Large intestine (tissue), 3 donors: ENCODE data around the gene ASPM. TPM values are rescaled to one million over a fixed set of nuclear protein-coding genes. Genes with fewer than 3 reads are reported as not detected.
"Not testable (repeated sequence)": the region's sequence is repeated elsewhere in the genome, so short reads cannot be mapped to it uniquely, and the experiment has no call there.

Experiments
- DNase-seq, 2 donors: peaks; one replicate each; pipeline versions ENCODE4 v3.0.0 to v3.0.0-alpha.2; 2013
- H3K27ac ChIP-seq: one replicate; pipeline ENCODE4 v1.5.1; 2013; ENCODE audit warnings: low read length
- H3K27me3 ChIP-seq: 2 replicates; pipeline ENCODE4 v1.6.1; 2013; ENCODE audit warnings: low read length; ENCODE audit not compliant: control insufficient read depth, insufficient read depth
- H3K36me3 ChIP-seq: 2 replicates; pipeline ENCODE4 v1.6.1; 2013; ENCODE audit warnings: low read length; ENCODE audit not compliant: control insufficient read depth, insufficient read depth
- H3K4me1 ChIP-seq: one replicate; pipeline ENCODE4 v1.6.1; 2013; ENCODE audit warnings: low read length; ENCODE audit not compliant: control insufficient read depth, insufficient read depth
- H3K4me3 ChIP-seq: one replicate; pipeline ENCODE4 v1.5.1; 2013; ENCODE audit warnings: low read length
- H3K9me3 ChIP-seq: one replicate; pipeline ENCODE4 v1.6.1; 2013; ENCODE audit warnings: mild to moderate bottlenecking, low read depth, low read length, moderate library complexity; ENCODE audit not compliant: control insufficient read depth
- WGBS: methylation state at CpG from one replicate; pipeline ENCODE4 v1.1.5; 2013; ENCODE audit warnings: low lambda C conversion rate; ENCODE audit not compliant: insufficient coverage; 5-methylcytosine and 5-hydroxymethylcytosine counted together
- polyA plus RNA-seq: library from polyadenylated mRNA; unstranded; fragments of 120-200 nt; gene quantifications from one replicate; pipeline ENCODE4 v1.2.1, GENCODE V29; 2013

The ASPM gene
- polyA plus RNA-seq, 1 donor, result 10.0 TPM

- no peak for DNase-seq
- H3K4me3 ChIP-seq, result no peak overlapping the region
- H3K27me3 ChIP-seq, result no peaks in the 10 kb centered on the region
- no peaks in the 10 kb centered on the region for H3K9me3 ChIP-seq
- H3K36me3 ChIP-seq, result no peaks in the 10 kb centered on the region
- H3K27ac ChIP-seq, result no peak overlapping the region
- H3K4me1 ChIP-seq, result no peaks in the 10 kb centered on the region
Observed at GRCh38 chr1:197049100-197049499, 97.4 kb downstream of the ASPM start.

- Histone ChIP-seq H3K4me1 (no peaks in the 10 kb centered on the region), H3K27ac (no peak overlapping the region), H3K27me3 (no peaks in the 10 kb centered on the region), H3K9me3 (no peaks in the 10 kb centered on the region), H3K36me3 (no peaks in the 10 kb centered on the region), H3K4me3 (no peak overlapping the region)
- 50% methylated on average over 1 of the region's 4 CpGs for WGBS
- no peak for DNase-seq
Observed at GRCh38 chr1:197042676-197043341, 103.7 kb downstream of the ASPM start.

- no peak for DNase-seq
- no peak overlapping the region for H3K27ac ChIP-seq
- H3K27me3 ChIP-seq, result no peaks in the 10 kb centered on the region
- WGBS, result 81% methylated on average over 5 of the region's 7 CpGs
- H3K9me3 ChIP-seq, result no peaks in the 10 kb centered on the region
- no peak overlapping the region for H3K4me3 ChIP-seq
- H3K36me3 ChIP-seq, result no peaks in the 10 kb centered on the region
- no peaks in the 10 kb centered on the region for H3K4me1 ChIP-seq
Observed at GRCh38 chr1:197041486-197042353, 104.7 kb downstream of the ASPM start.

GRCh38 chr1:197036861-197037260 lies 109.6 kb downstream of the ASPM start:
- 100% methylated on average over 1 of the region's 3 CpGs for WGBS
- no peak overlapping the region for H3K4me3 ChIP-seq

DNA sequence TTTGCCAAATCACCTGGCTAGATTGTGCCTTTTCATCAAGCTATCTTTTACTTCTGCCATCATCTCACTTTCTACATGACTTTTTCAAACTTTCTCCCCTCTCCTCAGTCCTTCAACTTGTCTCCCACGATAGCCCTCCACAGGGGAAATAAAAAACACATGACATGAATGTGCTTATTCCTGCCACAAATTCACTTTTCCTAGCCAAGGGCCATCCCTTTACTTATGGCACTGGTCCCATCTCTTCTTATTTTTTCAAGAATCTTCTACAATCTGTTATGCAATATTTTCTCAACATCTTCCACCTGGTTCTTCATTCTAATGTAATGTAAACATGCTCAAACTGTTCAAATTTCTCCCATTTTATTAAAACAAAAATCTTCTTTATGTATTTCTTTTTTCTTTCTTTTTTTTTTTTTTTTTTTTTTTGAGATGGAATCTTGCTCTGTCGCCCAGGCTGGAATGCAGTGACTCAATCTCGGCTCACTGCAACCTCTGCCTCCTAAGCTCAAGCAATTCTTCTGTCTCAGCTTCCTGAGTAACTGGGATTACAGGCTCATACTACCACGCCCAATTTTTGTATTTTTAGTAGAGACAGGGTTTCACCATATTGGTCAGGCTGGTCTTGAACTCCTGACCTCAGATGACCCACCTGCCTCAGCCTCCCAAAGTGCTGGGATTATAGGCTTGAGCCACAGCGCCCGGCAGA lies 111.7 kb downstream of the ASPM start:
- not testable (repeated sequence) for H3K4me3 ChIP-seq, H3K9me3 ChIP-seq, H3K27me3 ChIP-seq, H3K36me3 ChIP-seq, H3K4me1 ChIP-seq, DNase-seq, H3K27ac ChIP-seq
- 100% methylated on average over 1 of the region's 6 CpGs for WGBS

More at GRCh38 chr1:197036861-197037260, 109.6 kb downstream of the ASPM start:
- no peak for DNase-seq
- Histone ChIP-seq H3K36me3 (no peaks in the 10 kb centered on the region), H3K27ac (no peak overlapping the region), H3K9me3 (no peaks in the 10 kb centered on the region), H3K4me1 (no peaks in the 10 kb centered on the region), H3K27me3 (no peaks in the 10 kb centered on the region)

Other genes starting within 250 kb of the ASPM start
- not detected for gene CFHR2, start 202.9 kb downstream of the ASPM start, polyA plus RNA-seq
- not detected for gene CFHR5, start 169.1 kb downstream of the ASPM start, polyA plus RNA-seq
- 28.9 TPM for gene F13B, start 79.4 kb downstream of the ASPM start, polyA plus RNA-seq
- gene ZBTB41, start 54.6 kb upstream of the ASPM start, polyA plus RNA-seq, result 16.3 TPM
- gene CRB1, start 121.6 kb upstream of the ASPM start, polyA plus RNA-seq, result 0.28 TPM